ENCODE measurements around the gene CNTF.

DNA sequence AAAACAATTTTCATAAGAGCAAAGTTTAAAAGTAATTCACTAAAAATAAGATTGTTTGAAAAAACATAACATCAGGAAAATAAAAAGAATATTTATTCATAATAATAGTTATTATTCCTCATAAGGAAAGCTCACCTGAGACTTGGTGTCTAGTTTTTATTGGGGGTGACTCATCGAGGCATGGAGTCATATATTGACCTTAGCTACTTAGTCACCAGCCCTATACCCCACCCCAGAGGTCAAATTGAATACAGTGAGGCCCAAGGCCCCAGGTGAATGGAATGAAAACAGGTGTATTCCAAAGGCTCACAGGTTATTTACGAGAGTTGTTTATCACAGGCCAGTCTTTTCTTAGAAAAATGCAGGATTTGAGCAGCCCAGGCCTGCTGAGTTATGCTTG lies 36.9 kb downstream of the CNTF start:
- TF ChIP-seq, protein P1, sequence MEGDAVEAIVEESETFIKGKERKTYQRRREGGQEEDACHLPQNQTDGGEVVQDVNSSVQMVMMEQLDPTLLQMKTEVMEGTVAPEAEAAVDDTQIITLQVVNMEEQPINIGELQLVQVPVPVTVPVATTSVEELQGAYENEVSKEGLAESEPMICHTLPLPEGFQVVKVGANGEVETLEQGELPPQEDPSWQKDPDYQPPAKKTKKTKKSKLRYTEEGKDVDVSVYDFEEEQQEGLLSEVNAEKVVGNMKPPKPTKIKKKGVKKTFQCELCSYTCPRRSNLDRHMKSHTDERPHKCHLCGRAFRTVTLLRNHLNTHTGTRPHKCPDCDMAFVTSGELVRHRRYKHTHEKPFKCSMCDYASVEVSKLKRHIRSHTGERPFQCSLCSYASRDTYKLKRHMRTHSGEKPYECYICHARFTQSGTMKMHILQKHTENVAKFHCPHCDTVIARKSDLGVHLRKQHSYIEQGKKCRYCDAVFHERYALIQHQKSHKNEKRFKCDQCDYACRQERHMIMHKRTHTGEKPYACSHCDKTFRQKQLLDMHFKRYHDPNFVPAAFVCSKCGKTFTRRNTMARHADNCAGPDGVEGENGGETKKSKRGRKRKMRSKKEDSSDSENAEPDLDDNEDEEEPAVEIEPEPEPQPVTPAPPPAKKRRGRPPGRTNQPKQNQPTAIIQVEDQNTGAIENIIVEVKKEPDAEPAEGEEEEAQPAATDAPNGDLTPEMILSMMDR (conservative IDR thresholded peaks at IDR 0.05 in 1 of 2, IDR thresholded peaks at IDR 0.05 in 1 of 2; ENCODE audit: extremely low read depth in 1 of 2, insufficient read depth in 1 of 2, low read depth in 1 of 2, low read length in 2 of 2) = no peak
- no peak for TF ChIP-seq EZH2 (IDR thresholded peaks at IDR 0.05; ENCODE audit: borderline replicate concordance, low read length)

All from mammary epithelial cell (primary cell).